ENCODE measurements around the gene RBM19.

DNA sequence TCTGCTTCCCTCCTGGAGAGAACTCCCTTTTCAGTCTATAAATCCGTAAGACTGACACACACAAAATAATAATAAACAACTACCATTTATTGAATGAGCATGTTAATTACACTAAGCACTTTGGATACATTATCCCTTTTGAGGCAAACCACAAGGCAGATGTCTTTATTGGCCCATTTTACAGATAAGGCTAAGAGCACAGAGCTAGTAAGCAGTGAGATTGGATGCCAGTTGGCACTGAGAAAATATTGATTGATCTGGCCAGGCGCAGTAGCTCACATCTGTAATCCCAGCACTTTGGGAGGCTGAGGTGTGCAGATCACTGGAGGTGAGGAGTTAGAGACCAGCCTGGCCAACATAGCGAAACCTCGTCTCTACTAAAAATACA is 21.9 kb upstream of the RBM19 start:
- TF ChIP-seq, protein P1, sequence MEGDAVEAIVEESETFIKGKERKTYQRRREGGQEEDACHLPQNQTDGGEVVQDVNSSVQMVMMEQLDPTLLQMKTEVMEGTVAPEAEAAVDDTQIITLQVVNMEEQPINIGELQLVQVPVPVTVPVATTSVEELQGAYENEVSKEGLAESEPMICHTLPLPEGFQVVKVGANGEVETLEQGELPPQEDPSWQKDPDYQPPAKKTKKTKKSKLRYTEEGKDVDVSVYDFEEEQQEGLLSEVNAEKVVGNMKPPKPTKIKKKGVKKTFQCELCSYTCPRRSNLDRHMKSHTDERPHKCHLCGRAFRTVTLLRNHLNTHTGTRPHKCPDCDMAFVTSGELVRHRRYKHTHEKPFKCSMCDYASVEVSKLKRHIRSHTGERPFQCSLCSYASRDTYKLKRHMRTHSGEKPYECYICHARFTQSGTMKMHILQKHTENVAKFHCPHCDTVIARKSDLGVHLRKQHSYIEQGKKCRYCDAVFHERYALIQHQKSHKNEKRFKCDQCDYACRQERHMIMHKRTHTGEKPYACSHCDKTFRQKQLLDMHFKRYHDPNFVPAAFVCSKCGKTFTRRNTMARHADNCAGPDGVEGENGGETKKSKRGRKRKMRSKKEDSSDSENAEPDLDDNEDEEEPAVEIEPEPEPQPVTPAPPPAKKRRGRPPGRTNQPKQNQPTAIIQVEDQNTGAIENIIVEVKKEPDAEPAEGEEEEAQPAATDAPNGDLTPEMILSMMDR (IDR thresholded peaks at IDR 0.05), result no peak
- TF ChIP-seq POLR2A (IDR thresholded peaks at IDR 0.05), result no peak
